ENCODE results near the gene SLFN14.
"Not testable (repeated sequence)": the region's sequence is repeated elsewhere in the genome, so short reads cannot be mapped to it uniquely, and the experiment has no call there.

SLFN14 gene

GRCh38 chr17:35557353-35557752 is 3.3 kb downstream of the SLFN14 start:
- no peak for DNase-seq

DNA sequence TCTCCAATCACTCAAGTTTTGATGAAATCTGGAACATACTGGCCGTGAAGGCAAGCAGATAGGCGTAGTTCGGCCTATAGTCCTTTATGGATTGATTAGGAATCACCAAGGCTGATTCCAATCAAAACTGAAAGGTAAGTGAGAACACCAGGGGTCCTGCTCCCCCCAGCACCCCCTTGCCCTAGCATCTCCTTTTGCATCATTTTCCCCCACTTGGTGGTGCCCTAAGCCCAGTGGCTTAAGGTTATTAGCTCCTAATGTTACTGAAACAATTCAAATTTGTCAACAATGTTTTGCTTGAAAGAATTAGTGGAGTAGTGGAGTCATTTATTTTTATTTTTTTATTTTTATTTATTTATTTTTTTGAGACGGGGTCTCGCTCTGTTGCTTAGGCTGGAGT is 4.9 kb downstream of the SLFN14 start:
- no peak for DNase-seq

GRCh38 chr17:35554668-35555067 is 6.0 kb downstream of the SLFN14 start:
- no peak for DNase-seq

GRCh38 chr17:35553310-35553709 is 7.3 kb downstream of the SLFN14 start:
- no peak for DNase-seq

DNA sequence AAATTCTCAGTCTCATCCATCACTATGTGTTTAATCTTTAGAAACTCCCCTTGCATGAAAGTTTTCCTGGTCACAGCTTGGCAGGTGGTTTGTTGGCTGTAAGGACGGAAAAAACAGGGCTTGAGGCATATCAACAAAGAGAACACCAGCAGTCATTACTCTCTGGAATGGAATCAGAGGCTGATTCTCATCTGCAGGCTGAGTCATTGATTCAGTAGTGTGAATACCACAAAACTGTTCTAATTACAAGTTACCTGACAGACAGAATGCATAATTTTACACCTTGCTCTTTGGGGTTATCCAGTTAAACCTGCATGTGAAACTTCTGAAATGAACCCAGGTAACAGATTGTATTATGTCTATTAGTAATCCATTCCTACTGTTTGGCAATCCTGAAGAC is 11.6 kb downstream of the SLFN14 start:
- no peak for DNase-seq

DNA sequence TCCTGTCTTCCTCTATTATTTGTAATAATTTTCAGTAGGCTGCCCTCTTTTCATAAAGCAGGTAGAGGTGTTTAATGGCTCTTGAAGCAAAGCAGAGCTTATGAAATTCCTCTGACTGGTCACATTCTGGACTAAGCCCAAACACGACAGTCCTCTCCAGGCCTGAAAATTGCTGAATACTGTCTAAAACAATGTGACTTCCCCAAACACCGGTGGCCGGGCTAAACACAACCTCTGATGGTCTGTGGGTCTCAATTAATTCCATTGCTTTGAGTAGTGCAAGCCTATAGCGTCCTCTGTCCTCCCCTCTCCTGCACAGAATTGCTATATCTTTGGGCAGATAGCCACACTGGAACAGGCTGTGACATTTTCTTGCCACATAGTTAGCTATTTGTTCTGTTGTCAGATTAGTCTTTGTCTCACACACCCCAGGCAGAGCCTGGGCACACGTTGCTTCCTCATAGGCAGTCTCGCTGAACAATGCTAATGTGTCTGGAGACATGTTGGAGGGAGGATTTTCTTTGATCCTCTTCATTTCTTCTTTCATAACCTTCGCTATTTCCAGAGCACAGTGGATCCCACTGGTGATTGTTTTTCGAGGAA is 12.3 kb downstream of the SLFN14 start:
- no peak for DNase-seq

GRCh38 chr17:35546487-35546886 is 14.1 kb downstream of the SLFN14 start:
- DNase-seq: peak; percentile 78

GRCh38 chr17:35545150-35545549 is 15.5 kb downstream of the SLFN14 start:
- no peak for DNase-seq

DNA sequence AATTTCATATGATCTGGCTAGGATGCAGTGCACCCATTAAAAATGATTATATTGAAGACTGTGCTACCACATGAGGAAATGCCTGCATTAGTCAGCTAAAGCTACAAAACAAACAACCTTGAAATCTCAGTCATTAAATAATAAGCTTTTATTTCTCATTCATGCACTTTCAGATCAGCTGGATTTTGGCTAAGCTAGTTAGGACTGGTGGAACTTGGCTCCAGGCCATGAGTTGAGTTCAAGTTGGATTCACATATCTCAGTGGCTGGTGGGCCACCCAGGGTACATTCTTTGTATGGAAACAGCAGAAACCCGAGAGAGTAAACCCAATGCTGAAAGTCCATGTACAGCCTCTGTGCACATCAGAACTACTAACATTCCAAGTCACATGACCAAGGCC is 16.8 kb downstream of the SLFN14 start:
- no peak for DNase-seq

DNA sequence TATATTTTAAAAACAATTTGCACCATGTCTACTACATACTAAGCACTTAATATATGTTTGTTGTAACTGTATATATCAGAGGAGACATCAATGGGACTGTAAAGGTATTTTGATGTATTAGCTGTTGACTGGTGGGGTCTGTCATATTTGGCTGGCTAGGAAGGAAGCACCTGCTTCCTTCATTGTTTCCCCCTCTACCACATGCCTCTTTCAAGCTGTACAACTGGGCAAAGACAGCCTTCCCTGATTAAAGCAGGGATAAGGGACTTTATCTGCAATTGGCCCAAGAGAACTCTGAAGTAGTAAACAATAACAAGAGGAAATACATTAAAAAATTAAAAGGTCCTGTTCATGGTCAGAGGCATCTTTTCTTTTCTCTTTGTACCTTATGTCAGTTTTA is 17.6 kb downstream of the SLFN14 start:
- no peak for DNase-seq

DNA sequence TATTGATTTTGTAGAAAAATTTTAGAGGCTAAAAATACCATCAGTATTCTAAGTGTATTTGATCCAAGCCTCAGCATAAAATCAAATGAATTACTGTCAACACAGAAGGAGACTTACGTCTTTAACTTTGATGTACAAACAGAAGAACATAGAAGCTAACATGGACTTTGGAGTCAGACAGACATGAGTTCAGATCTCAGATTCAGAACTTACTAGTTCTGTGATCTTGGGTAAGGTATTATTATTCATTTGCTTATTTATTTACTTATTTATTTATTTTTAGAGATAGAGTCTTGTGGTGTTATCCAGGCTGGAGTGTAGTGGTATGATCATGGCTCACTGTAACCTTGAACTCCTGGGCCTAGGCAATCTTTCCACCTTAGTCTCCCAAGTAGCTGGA is 19.2 kb downstream of the SLFN14 start:
- DNase-seq: no peak

DNA sequence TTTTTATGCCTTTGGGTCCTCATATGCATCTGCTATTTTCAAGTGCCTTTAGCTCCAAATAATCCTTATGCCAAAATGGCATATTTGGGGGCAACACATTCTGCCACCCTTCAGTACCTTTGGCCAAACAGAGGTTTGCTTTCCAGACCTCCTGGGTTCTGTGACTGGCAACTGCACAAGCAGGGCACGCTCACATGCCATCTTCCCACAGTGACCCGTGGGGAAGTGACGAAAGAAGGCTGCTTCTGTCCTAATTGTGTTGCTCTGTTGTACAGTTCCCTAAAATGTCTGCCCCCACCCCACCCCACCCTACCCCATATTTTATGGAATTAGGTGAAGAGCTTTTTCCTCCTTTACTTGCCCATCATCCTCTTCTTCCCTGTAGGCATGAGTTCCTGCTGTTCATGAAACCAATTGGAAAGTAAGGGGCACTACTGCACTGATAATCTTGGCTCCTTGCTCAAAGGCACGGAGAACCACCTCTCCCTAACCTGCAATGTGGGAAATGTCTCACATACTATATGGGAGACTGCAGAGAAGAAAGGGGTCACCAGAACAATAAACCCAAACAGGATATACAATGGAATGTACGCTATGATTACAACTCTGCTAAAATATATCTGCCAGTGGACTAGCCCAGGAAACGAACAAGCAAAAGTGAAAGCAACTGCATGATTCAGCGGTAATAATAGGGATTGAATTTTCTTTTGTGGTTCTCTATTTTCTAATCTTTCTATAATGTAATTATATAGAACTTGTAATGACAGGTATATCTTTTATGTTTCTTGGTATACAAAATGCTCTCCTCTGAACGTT is 19.8 kb downstream of the SLFN14 start:
- peak; percentile 84 for DNase-seq

GRCh38 chr17:35539659-35540026 is 21.0 kb downstream of the SLFN14 start:
- no peak for DNase-seq

GRCh38 chr17:35537601-35538141 is 22.9 kb downstream of the SLFN14 start, which contains the start of gene SLFN12L:
SLFN12L (minus strand) TSS chr17:35537678; CDS start chr17:35522364, 15,314 bp downstream.
- DNase-seq: peak; percentile 36

GRCh38 chr17:35536664-35537171 is 23.9 kb downstream of the SLFN14 start:
- no peak for DNase-seq

GRCh38 chr17:35535406-35535805 is 25.2 kb downstream of the SLFN14 start:
- not testable (repeated sequence) for DNase-seq

DNA sequence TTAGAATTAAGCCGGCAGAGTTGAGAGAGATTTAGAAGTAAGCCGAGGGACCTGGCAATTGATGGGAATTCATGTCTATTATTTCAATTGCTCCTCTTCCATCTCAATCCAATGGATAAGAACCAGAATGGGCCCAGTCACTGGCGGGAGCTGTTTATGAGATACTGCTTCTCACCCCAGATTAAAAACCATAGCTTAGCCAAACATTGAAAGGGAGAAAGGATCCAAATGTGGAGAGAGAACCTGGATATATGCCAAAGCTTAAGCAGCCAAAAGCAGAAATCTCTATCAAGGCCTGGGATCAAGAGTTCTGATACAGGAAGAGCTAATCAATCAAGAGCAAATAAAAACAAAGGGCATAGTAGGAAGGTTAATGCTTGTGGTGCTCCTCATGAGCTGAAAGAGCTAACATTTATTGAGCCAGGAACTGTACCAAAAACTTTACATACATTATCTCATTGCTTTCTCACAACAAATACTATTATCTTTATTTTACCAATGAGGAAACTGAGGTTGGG is 26.0 kb downstream of the SLFN14 start:
- no peak for DNase-seq

DNA sequence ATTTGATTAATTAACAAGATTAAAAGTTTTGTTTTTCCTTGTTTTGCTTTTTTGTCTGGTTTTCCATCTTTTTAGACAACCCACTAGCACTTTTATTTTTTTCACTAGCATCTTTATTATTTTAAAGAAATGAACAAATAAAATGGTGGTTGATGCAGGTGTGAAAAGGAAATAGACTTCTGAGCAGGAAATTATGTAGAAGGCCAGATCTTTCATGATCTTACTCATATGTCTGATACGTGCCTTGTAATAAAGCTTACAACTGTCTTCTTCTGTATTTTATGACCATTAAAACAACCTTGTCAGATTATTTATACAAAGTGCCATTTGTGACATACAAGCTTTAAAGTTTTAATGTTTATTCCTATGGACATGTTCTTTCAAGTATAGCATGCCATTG is 29.5 kb downstream of the SLFN14 start:
- no peak for DNase-seq

DNA sequence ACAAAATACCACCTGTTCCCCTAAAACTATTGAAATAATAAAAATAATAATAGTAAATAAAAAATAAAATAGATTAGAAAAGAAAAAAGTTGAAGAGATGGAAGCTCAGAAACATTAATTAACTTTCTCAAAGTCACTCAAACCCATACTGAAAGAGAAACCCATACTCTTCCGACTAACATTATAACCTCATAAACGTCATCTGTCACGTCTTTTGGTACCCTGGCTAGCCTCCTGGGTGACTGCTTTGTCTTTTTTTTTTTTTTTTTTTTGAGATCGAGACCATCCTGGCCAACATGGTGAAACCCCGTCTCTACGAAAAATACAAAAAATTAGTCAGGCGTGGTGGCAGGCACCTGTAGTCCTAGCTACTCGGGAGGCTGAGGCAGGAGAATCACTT is 30.8 kb downstream of the SLFN14 start:
- DNase-seq: no peak

DNA sequence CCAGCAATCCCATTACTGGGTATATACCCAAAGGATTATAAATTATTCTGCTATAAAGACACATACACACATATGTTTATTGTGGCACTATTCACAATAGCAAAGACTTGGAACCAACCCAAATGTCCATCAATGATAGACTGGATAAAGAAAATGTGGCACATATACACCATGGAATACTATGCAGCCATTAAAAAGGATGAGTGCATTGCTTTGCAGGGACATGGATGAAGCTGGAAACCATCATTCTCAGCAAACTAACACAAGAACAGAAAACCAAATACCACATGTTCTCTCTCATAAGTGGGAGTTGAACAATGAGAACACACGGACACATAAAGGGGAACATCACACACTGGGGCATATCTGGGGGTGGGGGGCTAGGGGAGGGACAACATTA is 31.3 kb downstream of the SLFN14 start:
- not testable (repeated sequence) for DNase-seq

- no peak for DNase-seq
Measured at GRCh38 chr17:35523296-35523695, 37.3 kb downstream of the SLFN14 start.

GRCh38 chr17:35521654-35522256 is 38.9 kb downstream of the SLFN14 start:
- peak; percentile 32 for DNase-seq

- DNase-seq: no peak
Measured at GRCh38 chr17:35521150-35521549, 39.5 kb downstream of the SLFN14 start.
